HG03558 (cell line): ENCODE results near the gene MYL3.

Source experiments
- ATAC-seq: cut with Tn5 transposase; IDR thresholded peaks from one replicate; pipeline ENCODE4 v1.9.1; 2021; ENCODE audit warnings: moderate number of reproducible peaks; ENCODE audit not compliant: unreplicated experiment; ENCODE audit errors: extremely low read depth

The MYL3 gene

GRCh38 chr3:46900007-46900292, 36.7 kb upstream of the MYL3 start:
- no peak for ATAC-seq

DNA sequence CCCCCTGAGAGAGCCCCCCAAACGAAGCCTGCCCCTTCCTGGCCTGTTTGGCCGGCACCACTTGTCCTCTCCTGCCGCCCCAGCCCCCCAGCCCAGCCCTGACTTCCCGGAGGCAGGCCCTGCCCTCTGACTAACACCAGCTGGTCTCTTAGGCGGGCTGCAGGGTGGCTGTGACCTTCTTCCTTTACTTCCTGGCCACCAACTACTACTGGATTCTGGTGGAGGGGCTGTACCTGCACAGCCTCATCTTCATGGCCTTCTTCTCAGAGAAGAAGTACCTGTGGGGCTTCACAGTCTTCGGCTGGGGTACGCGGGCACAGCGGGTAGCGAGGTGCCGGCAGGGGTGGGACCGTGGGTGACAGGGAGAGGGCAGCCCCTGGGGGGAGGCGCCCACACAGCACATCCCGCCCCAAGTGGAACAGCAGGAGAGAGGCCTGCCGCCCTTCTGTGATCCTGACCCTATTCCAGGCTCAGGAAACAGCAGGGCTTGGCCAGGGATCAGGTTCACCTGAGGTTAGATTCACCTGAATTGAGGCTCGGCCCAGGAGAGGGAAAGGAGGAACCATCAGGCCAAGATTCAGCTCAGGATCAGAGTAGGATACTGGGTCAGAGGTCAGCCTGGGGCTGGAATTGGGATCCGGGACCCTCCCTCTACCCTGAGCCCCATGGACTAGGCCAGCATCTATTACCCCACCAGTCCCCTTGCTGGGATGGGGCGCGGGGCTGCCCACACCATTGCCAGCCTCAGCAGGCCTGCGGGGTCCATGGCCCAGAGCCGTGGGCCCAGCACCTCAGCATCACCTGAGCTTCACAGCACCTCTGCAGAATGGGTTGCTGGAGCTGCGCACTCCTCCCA, 36.1 kb upstream of the MYL3 start:
- no peak for ATAC-seq

- ATAC-seq = no peak
Observed at GRCh38 chr3:46898321-46899150, 35.3 kb upstream of the MYL3 start.

DNA sequence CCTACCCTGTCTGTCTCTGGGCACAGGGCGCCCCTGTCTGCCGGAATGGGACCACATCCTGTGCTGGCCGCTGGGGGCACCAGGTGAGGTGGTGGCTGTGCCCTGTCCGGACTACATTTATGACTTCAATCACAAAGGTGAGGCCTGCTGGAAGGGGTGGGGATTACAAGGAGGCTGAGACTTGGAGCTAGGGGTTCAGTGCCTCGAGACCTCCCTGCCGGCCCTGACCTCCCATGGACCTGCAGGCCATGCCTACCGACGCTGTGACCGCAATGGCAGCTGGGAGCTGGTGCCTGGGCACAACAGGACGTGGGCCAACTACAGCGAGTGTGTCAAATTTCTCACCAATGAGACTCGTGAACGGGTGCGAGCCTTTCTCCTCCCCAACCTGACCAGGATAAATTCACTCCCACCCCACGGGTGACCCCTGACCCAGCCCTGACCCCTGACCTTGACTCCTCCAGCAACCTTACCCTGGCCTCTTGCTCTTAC, 34.6 kb upstream of the MYL3 start:
- no peak for ATAC-seq

- ATAC-seq = no peak
Observed at GRCh38 chr3:46897031-46897430, 33.8 kb upstream of the MYL3 start.

DNA sequence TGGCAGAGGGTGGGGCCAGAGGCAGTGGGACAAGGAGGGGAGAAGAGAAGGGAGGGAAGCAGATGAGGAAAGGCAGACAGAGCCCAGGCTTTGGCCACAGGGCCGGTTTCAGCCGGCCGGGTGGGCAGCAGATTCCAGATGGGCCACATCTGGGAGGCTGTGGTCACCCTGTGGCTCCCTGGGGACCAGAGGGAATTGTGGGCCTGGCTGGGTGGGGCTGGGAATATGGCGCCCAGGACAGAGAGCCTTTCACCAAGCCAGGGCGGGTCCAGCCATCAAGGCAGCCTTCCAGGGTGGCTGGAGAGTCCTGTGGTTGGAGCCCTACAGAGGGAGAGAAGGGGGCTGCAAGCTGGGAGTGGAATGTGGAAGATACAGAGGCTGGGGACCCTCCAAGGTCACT, 33.1 kb upstream of the MYL3 start:
- no peak for ATAC-seq

GRCh38 chr3:46895761-46896160, 32.5 kb upstream of the MYL3 start:
- no peak for ATAC-seq

GRCh38 chr3:46895204-46895660, 32.0 kb upstream of the MYL3 start:
- no peak for ATAC-seq

GRCh38 chr3:46894256-46894655, 31.0 kb upstream of the MYL3 start:
- ATAC-seq = no peak

- no peak for ATAC-seq
Observed at GRCh38 chr3:46893763-46894162, 30.5 kb upstream of the MYL3 start.

DNA sequence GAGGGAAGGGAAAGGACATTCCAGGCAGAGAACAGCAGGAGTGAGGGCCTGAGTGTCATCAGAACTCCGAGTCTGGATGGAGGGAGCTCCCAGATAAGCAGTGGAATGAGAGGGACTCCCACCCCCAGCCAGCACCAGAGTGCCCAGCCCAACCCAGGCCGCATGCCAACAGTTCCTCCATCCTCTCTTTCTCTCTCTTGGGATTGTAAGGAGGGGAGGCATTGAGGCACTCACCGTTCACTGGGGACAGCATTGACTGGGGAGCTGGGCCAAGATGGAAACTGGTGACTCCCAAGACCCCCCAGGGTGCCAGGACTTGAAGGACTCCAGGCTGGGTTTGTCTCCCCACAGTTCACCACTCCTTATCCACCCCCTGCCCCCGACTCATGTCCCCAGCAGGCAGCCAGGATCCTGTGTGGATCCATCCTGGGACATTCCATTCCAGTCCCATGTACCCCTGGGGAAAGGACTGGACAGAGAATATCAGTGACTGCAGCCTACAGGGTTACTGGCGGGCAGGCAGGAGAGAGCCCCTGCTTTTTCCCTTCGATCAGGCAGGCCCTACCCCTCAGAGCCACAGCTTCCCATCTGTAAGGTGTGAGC, 30.0 kb upstream of the MYL3 start:
- ATAC-seq = no peak

- ATAC-seq = no peak
Observed at GRCh38 chr3:46892285-46893145, 29.3 kb upstream of the MYL3 start.

DNA sequence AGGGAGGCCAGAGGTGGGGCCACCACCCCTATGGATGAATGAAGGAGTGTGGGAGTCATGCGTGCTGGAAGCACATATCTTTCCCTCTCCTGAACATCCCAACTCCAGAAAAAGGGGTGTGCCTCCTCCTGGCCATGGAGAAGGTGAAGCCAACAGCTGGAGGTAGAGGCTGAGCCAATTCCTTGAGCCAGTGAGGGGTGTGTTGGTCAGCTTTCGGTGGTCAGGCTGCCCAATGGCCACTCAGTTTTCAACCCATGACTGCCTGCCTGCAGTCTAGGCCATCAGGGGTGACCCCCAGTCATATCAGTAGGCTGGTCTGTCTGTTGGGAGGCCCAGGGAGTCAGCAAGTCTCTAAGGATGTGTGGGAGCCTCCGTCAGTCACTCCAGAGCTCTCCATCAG, 27.9 kb upstream of the MYL3 start:
- ATAC-seq = no peak

- ATAC-seq = no peak
Observed at GRCh38 chr3:46890132-46890531, 26.9 kb upstream of the MYL3 start.

GRCh38 chr3:46889381-46890110, 26.3 kb upstream of the MYL3 start:
- ATAC-seq = no peak

DNA sequence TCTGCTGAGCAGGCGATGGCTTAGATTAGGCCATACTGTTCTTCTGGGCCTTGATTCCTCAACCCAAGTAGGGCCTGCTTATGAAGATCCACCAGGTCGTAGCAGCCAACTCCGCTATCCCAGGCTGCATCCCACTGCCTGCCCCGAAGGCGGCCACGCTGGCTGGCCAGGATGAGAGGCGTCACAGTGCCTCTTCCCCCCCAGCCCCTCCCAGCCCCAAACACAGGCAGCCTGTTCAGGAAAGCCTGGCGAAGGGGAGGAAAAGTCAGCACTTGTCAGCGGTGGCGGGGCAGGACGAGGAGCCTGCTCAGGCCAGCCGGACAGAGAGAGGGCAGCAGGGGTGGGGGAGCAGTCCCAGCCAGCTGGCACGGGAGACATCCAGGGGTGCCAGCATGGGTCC, 25.5 kb upstream of the MYL3 start:
- ATAC-seq = no peak

DNA sequence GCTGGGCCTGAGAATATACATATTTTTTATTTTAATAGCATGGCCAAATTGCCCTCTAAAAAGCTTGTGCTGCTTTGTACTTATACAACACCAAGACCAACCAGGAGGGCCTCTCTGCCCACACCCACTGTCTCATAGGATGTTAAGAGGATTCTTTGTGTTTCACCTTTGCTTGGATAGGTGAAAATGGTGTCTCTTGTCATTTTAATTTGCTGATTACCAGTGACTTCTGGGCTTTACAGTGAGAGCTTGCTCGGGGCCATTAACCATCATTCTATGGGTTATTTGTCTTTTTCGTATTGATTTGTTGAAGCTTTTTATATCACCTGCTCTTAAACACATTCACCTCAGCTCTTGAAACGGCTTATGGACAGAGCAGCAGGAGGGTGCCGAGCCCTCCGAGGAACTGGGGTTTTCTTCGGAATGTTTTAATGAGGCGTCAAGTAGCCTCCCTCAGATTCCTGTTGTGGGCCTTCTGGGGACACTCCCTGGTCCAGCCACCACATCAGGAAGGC, 24.8 kb upstream of the MYL3 start:
- no peak for ATAC-seq

DNA sequence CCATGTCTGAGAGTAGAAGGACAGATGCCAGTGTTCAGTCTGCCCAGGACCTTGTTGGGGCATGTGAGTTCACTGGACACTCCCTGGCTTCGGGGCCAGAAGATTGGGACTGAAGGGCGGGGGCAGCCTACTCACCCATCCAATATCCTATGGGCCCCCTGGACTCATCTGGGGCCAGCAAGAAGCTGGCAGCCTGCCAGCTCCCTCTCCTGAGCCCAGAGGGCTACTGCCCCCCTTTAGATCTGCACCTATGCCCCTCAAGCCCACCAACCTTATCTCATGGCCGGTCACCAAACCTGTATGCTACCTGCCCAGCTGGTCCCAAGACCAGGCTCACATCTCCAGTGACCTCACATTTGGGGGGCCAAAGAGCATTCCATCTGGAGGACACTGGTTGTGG, 22.4 kb upstream of the MYL3 start:
- no peak for ATAC-seq

DNA sequence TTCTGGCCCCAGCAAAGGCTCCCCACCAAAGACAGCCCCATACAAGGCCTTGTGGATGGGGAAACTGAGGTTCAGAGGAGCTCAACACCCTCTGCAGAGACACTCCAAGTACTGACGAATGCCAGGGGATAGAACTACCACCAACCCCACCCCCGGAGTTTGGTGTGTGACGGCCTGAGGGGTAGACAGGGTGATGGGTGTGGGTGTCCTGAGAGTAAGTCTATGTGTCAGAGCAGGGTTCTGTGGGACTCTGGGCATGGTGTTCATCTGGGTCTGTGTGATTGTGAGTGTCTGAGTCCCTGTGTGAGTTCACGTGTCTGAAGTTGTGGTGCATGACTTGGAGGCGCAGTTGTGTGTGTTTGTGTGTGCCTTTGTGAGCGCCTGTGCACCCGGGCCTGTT, 21.7 kb upstream of the MYL3 start:
- no peak for ATAC-seq
